ENCODE measurements around the gene ERC2.

GRCh38 chr3:56122911-56123310, 345.4 kb downstream of the ERC2 start:
- TF ChIP-seq, protein P1, sequence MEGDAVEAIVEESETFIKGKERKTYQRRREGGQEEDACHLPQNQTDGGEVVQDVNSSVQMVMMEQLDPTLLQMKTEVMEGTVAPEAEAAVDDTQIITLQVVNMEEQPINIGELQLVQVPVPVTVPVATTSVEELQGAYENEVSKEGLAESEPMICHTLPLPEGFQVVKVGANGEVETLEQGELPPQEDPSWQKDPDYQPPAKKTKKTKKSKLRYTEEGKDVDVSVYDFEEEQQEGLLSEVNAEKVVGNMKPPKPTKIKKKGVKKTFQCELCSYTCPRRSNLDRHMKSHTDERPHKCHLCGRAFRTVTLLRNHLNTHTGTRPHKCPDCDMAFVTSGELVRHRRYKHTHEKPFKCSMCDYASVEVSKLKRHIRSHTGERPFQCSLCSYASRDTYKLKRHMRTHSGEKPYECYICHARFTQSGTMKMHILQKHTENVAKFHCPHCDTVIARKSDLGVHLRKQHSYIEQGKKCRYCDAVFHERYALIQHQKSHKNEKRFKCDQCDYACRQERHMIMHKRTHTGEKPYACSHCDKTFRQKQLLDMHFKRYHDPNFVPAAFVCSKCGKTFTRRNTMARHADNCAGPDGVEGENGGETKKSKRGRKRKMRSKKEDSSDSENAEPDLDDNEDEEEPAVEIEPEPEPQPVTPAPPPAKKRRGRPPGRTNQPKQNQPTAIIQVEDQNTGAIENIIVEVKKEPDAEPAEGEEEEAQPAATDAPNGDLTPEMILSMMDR (IDR thresholded peaks at IDR 0.05), result no peak
- TF ChIP-seq EP300 (IDR thresholded peaks at IDR 0.05) (no peak), POLR2A (IDR thresholded peaks at IDR 0.05) (no peak)

All from ovary (tissue), 3 donors.